Activated naive CD8-positive, alpha-beta T cell treated with anti-CD3 and anti-CD28 coated beads, Interleukin-2, amount 10 ng/mL, durations not matched to agents 7 days and 5 days (primary cell): ENCODE results near the gene RTEL1. TPM values are rescaled to one million over a fixed set of nuclear protein-coding genes. Genes with fewer than 3 reads are reported as not detected.

ENCODE experiments used
- ATAC-seq: fragments of 150-1000 bp; cut with Tn5 transposase; one replicate; pipeline ENCODE4 v1.10.0; 2021; ENCODE audit warnings: low read depth, moderate library complexity
- POLR2A ChIA-PET: fragments of 350-600 bp; sonication (Branson Sonifier 250); formaldehyde crosslinking; loops from one replicate; lab custom pipeline; 2021; ENCODE audit warnings: antibody characterized with exemption; lab: Charles Lee
- DNase-seq: peaks from one replicate; pipeline ENCODE4 v3.0.0; 2021
- H3K27ac Mint-ChIP-seq: one replicate; pipeline ENCODE4 v1.8.0; 2022; ENCODE audit warnings: mild to moderate bottlenecking, mixed read lengths
- H3K27me3 Mint-ChIP-seq: one replicate; pipeline ENCODE4 v1.8.0; 2022; ENCODE audit warnings: mild to moderate bottlenecking, moderate library complexity, mixed read lengths
- H3K36me3 Mint-ChIP-seq: one replicate; pipeline ENCODE4 v1.8.0; 2021; ENCODE audit warnings: mild to moderate bottlenecking, mixed read lengths
- H3K4me1 Mint-ChIP-seq: one replicate; pipeline ENCODE4 v1.8.0; 2021; ENCODE audit warnings: mixed read lengths
- H3K4me3 Mint-ChIP-seq: one replicate; pipeline ENCODE4 v1.8.0; 2022; ENCODE audit warnings: mild to moderate bottlenecking, moderate library complexity, mixed read lengths
- H3K9me3 Mint-ChIP-seq: one replicate; pipeline ENCODE4 v1.8.0; 2021; ENCODE audit warnings: mixed read lengths
- total RNA-seq, 2 experiments: library from RNA; stranded (reverse); gene quantifications; one replicate each; pipeline ENCODE4 v1.2.3, GENCODE V29; 2021

The RTEL1 gene
- total RNA-seq, 2 experiments from 2014 or later = 41.3 to 41.5 TPM

DNA sequence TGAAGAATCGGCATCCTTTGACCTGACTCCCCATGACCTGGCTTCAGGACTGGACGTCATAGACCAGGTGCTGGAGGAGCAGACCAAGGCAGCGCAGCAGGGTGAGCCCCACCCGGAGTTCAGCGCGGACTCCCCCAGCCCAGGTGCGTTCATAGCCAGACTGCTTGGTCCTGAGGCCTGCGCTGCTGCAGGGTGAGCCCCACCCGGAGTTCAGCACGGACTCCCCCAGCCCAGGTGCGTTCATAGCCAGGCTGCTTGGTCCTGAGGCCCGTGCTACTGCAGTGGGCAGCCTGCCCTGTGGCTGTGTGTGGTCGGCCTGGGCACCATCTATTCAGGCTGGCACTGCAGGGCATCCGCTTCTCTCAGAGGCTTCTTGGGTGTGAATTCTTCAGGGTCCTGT lies 15.8 kb downstream of the RTEL1 start:
- Mint-ChIP-seq H3K9me3 (no peaks in the 10 kb centered on the region), H3K4me1 (no peaks in the 10 kb centered on the region), H3K4me3 (no peak overlapping the region), H3K36me3 (peaks cover 12% of the 10 kb centered on the region), H3K27ac (no peak overlapping the region), H3K27me3 (no peaks in the 10 kb centered on the region)
- DNase-seq = no peak
- POLR2A ChIA-PET = no interaction called here
- no peak for ATAC-seq

DNA sequence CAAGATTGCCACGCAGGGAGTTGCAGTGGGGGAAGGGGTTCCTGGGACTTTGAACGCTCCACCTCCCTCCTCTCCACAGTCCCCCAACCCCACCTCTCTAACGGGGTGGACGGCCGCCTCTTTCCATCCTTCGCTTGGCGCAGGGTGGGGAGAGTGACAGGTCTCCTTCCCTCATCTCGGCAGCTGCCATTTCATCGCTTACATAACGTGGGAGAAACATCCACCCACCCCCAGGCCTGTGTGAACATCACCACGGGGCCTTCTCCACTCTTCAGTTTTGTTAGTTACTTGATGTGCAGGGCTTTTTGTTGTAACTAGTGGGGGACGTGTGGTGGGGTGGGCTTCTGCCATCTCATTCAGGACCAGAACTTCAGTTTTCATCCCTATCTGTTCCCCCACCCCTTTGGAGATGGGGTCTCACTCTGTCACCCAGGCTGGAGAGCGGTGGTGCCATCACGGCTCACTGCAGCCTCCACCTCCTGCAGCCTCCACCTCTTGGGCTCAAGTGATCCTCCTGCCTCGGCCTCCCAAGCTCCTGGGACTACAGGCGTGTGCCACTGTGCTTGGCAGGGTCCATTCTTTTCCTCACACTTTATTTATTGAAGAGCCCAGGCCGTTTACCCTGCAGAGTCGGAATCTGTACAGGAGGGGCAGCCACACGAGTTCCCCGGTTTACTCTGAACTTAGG lies 17.7 kb downstream of the RTEL1 start:
- POLR2A ChIA-PET = no interaction called here
- Mint-ChIP-seq H3K27me3 (no peaks in the 10 kb centered on the region), H3K4me1 (no peaks in the 10 kb centered on the region), H3K4me3 (no peak overlapping the region), H3K9me3 (no peaks in the 10 kb centered on the region), H3K36me3 (peaks cover 11% of the 10 kb centered on the region), H3K27ac (no peak overlapping the region)
- ATAC-seq (no peak), DNase-seq (no peak)

DNA sequence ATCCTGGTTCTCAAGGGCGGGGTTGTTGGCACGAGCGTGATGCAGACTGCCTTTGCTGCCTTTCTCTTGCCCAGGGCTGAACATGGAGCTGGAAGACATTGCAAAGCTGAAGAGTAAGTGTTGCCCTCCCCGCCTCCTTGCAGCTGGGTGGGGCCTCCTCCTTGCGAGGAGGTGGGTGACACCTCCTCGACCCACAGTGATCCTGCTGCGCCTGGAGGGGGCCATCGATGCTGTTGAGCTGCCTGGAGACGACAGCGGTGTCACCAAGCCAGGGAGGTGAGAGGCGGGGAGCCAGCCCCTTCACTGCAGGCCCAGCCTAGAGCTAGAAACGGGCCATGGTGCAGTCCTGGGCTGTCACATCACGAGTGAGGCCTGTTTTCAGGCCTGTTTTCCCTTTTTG lies 20.0 kb downstream of the RTEL1 start:
- Mint-ChIP-seq H3K4me1 (no peaks in the 10 kb centered on the region), H3K27ac (no peak overlapping the region), H3K9me3 (no peaks in the 10 kb centered on the region), H3K36me3 (peaks cover 8% of the 10 kb centered on the region), H3K4me3 (no peak overlapping the region), H3K27me3 (no peaks in the 10 kb centered on the region)
- no peak for ATAC-seq
- DNase-seq = no peak
- POLR2A ChIA-PET = no interaction called here

DNA sequence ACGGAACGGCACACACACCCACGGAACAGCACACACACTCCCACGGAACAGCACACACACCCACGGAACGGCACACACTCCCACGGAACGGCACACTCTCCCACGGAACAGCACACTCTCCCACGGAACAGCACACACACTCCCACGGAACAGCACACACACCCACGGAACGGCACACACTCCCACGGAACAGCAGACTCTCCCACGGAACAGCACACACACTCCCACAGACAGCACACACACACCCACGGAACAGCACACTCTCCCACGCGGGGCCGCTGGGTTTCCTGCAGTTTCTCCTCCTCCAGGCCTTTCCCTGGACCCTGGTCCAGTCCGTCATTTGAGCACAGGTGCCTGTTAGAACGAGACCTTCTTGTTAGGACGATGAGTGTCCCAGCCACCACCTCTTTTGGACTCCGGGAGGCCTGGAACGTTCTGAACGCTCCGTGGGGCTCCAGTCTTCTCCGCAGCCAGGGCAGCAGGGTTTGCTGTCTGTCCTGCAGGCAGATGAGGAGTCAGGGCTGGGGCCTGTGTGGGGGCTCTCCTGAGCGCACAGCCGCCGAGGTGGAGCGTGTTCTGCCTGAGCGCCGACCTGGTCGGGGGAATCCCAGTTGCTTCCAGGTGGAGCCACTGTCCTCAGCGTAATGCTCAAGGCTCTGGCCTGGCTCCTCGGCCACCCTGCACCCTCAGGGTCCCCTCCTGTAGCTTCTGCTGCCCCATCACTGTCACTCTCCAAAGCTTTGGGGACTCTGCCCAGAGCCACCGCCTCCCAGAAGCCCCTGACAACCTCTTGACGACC lies 20.8 kb downstream of the RTEL1 start:
- H3K27ac Mint-ChIP-seq = no peak overlapping the region
- H3K4me3 Mint-ChIP-seq = no peak overlapping the region
- peaks cover 6% of the 10 kb centered on the region for H3K36me3 Mint-ChIP-seq
- H3K4me1 Mint-ChIP-seq = no peaks in the 10 kb centered on the region
- ATAC-seq (no peak), DNase-seq (no peak)
- no peaks in the 10 kb centered on the region for H3K27me3 Mint-ChIP-seq
- POLR2A ChIA-PET = no interaction called here
- no peaks in the 10 kb centered on the region for H3K9me3 Mint-ChIP-seq

DNA sequence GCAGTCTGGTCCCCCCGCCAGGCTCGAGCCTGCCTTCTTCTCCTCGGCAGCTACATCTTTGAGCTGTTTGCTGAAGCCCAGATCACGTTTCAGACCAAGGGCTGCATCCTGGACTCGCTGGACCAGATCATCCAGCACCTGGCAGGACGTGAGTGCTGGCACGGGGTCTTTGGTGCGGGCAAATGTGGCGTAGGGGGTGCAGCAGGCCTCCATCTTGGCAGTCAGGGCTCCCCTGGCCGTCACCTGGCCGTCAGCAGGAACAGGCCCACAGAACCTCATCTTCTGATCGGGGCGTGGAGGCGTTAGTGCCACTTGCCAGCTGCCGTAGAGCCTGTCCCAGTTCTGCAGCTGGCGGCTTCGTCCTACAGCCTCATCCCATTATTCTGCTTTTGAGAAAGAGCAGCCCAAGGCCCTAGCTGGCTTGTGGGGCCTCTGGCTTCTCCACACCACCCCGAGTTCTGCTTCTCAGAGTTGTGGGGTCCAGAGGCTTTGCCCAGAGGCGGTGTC lies 21.7 kb downstream of the RTEL1 start:
- Mint-ChIP-seq H3K9me3 (no peaks in the 10 kb centered on the region), H3K4me3 (no peak overlapping the region), H3K27me3 (no peaks in the 10 kb centered on the region), H3K36me3 (peaks cover 5% of the 10 kb centered on the region), H3K4me1 (no peaks in the 10 kb centered on the region), H3K27ac (no peak overlapping the region)
- POLR2A ChIA-PET = interaction anchor here (0.5 kb wide), 1 partner anchor 191 kb away, joined by 3 read pairs; no protein-coding TSS in a partner anchor
- ATAC-seq (no peak), DNase-seq (no peak)

DNA sequence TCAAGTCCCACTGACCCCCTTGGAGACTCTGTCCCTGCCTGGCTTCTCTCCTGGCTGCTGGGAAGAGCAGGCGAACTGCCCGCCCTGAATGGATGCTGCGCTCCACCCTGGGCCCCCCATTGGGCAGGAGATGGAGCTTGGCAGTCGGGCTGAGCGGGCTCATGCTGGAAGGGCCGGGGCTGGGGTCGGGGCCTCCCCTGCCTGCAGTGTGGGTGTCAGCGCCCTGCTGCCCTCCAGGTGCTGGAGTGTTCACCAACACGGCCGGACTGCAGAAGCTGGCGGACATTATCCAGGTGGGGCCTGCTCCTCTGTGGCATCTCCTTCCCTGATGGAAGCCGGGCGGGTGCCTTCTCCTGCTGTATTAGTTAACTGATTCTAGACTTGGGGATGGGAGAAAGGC lies 22.3 kb downstream of the RTEL1 start:
- DNase-seq (no peak), ATAC-seq (no peak)
- Mint-ChIP-seq H3K27ac (no peak overlapping the region), H3K4me1 (no peaks in the 10 kb centered on the region), H3K4me3 (no peak overlapping the region), H3K27me3 (no peaks in the 10 kb centered on the region), H3K9me3 (no peaks in the 10 kb centered on the region), H3K36me3 (peaks cover 5% of the 10 kb centered on the region)
- POLR2A ChIA-PET = interaction anchor here (0.5 kb wide), 1 partner anchor 190 kb away, joined by 3 read pairs; no protein-coding TSS in a partner anchor

DNA sequence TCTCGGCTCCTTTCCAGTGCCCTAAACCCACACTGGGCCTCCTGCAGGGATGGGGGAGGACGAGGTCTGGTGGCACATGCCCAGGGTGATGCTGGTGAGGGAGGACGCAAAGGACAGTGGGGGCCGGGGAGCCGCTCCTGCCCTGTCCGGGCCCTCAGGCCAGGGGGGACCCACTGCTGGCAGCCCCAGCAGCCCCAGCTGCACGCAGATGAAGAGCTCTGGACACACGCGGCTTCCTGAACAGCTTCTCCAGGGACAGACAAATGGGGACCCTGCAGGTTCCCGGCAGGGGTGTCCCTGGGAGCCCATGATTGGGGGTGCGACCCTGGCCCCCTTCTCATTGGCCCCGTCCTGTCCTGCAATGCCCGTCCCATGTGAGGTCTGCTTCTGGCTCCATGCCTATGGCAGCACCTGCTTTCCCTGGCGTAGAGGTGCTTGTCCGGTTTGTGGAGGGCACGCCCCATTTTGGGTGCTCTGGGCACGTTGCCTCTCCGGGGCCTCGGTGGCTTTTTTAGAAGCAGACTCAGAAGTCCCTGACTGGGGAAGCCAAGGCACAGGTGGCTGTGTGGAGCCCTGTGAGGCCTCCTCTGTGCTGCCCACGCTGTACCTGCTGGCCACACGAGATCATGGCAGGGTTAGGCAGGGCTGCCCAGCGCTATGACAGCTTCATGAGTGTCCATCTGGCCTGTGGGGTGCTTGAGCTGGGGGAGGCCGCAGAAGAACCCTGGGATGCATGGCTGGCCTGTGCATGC lies 22.9 kb downstream of the RTEL1 start:
- POLR2A ChIA-PET = no interaction called here
- Mint-ChIP-seq H3K4me1 (no peaks in the 10 kb centered on the region), H3K9me3 (no peaks in the 10 kb centered on the region), H3K4me3 (no peak overlapping the region), H3K27ac (no peak overlapping the region), H3K36me3 (peaks cover 3% of the 10 kb centered on the region), H3K27me3 (no peaks in the 10 kb centered on the region)
- ATAC-seq (no peak), DNase-seq (no peak)

DNA sequence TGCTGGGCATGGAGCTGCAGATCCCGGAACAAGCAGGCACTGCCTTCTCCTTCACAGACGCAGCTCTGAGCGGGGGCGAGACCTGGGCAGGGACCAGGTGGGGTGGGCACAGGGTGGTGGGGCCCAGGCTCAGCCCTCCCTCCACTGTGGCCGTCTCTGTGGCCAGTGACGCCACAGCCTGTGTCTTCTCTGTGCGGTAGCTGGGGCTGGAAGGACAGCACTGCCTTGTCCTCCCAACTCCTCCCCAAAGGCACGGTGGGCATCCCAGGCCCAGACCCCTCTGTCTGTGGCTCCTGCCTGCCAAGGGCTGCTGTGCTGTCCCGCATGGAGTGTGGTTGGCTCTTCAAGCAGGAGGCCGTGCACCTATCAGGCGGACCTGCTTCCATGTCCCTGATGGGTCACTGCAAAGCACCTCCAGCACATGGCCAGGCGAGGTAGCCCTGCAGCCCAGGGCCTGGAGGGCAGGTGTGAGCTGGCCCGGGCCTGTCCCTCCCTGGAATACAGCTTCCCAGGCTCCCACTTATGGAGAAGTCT lies 23.6 kb downstream of the RTEL1 start:
- H3K4me1 Mint-ChIP-seq = no peaks in the 10 kb centered on the region
- H3K9me3 Mint-ChIP-seq = no peaks in the 10 kb centered on the region
- H3K27me3 Mint-ChIP-seq = no peaks in the 10 kb centered on the region
- DNase-seq = no peak
- H3K27ac Mint-ChIP-seq = no peak overlapping the region
- ATAC-seq = no peak
- POLR2A ChIA-PET = no interaction called here
- H3K36me3 Mint-ChIP-seq = no peaks in the 10 kb centered on the region
- H3K4me3 Mint-ChIP-seq = no peak overlapping the region

DNA sequence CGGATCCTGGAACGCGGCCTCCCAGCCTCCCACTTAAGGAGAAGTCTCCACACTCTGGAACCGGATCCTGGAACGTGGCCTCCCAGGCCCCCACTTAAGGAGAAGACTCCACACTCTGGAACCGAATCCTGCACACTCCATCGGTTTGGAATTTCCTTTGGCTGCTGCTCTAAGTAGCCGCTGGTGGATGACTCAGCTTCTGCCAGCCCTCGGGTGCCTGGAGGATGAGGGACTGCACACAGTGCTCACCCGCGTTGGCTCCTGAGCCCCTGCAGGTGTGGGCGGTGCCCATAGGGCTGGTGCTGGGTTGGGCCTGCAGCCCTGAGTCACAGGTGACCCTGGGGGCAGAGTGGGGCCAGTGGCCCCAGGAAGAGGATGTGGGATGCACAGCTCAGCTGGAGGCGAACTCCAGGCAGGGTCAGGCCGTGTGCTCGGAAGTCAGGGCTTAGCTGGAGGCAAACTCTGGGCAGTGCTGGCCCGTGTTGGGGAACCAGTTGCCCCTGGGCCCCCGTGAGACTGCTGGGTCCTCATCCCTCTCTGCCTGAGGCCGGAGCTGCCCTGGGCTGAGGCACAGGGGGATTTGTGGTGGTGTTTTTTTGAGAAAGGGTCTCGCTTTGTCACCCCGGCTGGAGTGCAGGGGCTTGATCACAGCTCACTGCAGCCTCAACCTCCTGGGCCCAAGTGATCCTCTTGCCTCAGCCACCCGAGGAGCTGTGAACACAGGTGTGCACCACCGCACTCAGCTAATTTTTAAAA lies 24.4 kb downstream of the RTEL1 start:
- no peak for ATAC-seq
- Mint-ChIP-seq H3K27me3 (no peaks in the 10 kb centered on the region), H3K27ac (no peak overlapping the region), H3K36me3 (no peaks in the 10 kb centered on the region), H3K9me3 (no peaks in the 10 kb centered on the region), H3K4me3 (no peak overlapping the region), H3K4me1 (no peaks in the 10 kb centered on the region)
- no peak for DNase-seq
- POLR2A ChIA-PET = interaction anchor here (0.9 kb wide), 1 partner anchor 24 kb away, joined by 3 read pairs; the partner anchor contains the start of gene RTEL1

DNA sequence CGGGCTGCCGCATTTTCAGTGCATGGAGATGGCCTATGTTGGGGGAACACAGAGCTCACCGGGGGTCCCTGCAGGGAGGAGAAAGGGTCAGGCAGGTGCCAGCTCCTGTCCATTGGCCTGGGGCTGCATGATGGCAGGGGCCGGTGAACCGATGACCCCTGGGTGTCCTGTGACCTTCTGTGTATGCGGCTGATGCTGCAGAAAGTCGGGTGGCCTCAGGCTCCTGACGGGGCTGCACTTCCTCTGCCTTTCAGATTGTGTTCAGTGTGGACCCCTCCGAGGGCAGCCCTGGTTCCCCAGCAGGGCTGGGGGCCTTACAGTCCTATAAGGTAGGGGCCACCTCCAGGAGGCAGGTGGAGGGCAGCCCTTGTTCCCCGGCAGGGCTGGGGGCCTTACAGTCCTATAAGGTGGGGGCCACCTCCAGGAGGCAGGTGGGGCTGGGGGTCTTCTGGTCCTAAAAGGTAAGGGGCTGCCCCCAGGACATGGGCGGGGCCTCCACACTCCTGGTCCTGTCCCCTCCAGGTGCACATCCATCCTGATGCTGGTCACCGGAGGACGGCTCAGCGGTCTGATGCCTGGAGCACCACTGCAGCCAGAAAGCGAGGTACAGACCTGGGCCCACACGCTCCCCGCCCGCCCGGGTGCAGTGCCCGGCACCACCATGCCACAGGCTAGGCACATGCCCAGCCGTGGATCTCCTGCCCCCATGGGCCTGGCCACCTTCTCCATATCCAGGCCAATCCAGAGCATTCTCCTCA lies 27.3 kb downstream of the RTEL1 start:
- POLR2A ChIA-PET = no interaction called here

DNA sequence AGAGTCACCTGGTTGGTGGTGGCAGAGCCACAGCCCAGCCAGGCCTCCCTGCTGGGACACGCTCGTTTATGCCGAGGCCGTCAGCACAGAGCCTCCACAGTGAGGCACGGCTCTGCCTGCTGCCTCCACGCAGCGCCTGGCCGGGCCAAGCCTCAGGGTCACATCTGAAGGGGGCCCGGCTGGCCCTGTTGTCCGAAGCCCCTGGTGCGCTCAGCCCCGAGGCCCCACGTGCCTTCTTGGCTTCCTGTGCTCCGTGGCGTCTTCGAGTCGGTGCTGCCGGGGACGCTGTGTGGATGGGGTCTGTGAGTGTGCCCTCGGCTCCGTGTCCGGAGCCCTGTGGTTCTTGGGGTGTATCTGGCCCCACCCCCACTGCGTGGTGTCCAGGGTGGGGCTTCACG lies 28.0 kb downstream of the RTEL1 start:
- no peak for DNase-seq
- ATAC-seq = no peak
- H3K4me3 Mint-ChIP-seq = no peak overlapping the region
- no peaks in the 10 kb centered on the region for H3K4me1 Mint-ChIP-seq
- H3K36me3 Mint-ChIP-seq = no peaks in the 10 kb centered on the region
- no peak overlapping the region for H3K27ac Mint-ChIP-seq
- H3K9me3 Mint-ChIP-seq = no peaks in the 10 kb centered on the region
- POLR2A ChIA-PET = interaction anchor here (0.5 to 0.6 kb wide), 3 partner anchors 59 to 113 kb away, joined by 3 to 6 read pairs (median 3); partner anchors contain the start of gene GMEB2
- no peaks in the 10 kb centered on the region for H3K27me3 Mint-ChIP-seq

More for the DNA sequence above, 27.3 kb downstream of the RTEL1 start:
- no peaks in the 10 kb centered on the region for H3K36me3 Mint-ChIP-seq
- DNase-seq (no peak), ATAC-seq (no peak)
- H3K27ac Mint-ChIP-seq = no peak overlapping the region
- no peaks in the 10 kb centered on the region for H3K27me3 Mint-ChIP-seq
- no peaks in the 10 kb centered on the region for H3K4me1 Mint-ChIP-seq
- H3K4me3 Mint-ChIP-seq = no peak overlapping the region
- no peaks in the 10 kb centered on the region for H3K9me3 Mint-ChIP-seq
